Hepatocyte (in vitro differentiated cells): Measurements from ENCODE around the gene CAMK4. TPM values are rescaled to one million over a fixed set of nuclear protein-coding genes. Genes with fewer than 3 reads are reported as not detected.

ENCODE experiments used
- DNase-seq: peaks from one replicate; pipeline ENCODE4 v3.0.0-alpha.2; 2016; ENCODE audit warnings: low spot score
- H2AFZ ChIP-seq: fragments of 200-600 bp; sonication (generic); 2 replicates; pipeline ENCODE4 v1.6.0; 2016; ENCODE audit warnings: antibody characterized with exemption, mild to moderate bottlenecking
- H3K27ac ChIP-seq: fragments of 200-600 bp; sonication (generic); 2 replicates; pipeline ENCODE4 v1.5.1; 2016; ENCODE audit warnings: mild to moderate bottlenecking
- H3K27me3 ChIP-seq: fragments of 200-600 bp; sonication (generic); 2 replicates; pipeline ENCODE4 v1.6.1; 2016
- H3K36me3 ChIP-seq: fragments of 200-600 bp; sonication (generic); replicated peaks from 2 replicates; pipeline ENCODE4 v1.5.1; 2016; ENCODE audit warnings: low read depth; ENCODE audit not compliant: insufficient read depth
- H3K4me1 ChIP-seq: fragments of 200-600 bp; sonication (generic); 2 replicates; pipeline ENCODE4 v1.5.1; 2016; ENCODE audit warnings: mild to moderate bottlenecking, moderate library complexity; ENCODE audit not compliant: insufficient read depth
- H3K4me2 ChIP-seq: fragments of 200-600 bp; sonication (generic); 2 replicates; pipeline ENCODE4 v1.6.0; 2016
- H3K4me3 ChIP-seq: fragments of 200-600 bp; sonication (generic); 2 replicates; pipeline ENCODE4 v1.5.1; 2016; ENCODE audit warnings: mild to moderate bottlenecking
- H3K79me2 ChIP-seq: fragments of 200-600 bp; sonication (generic); 2 replicates; pipeline ENCODE4 v1.6.0; 2017; ENCODE audit warnings: mild to moderate bottlenecking
- H3K9me2 ChIP-seq: fragments of 200-600 bp; sonication (generic); replicated peaks from 2 replicates; pipeline ENCODE4 v1.6.0; 2017; ENCODE audit warnings: mild to moderate bottlenecking; ENCODE audit not compliant: insufficient read depth
- H3K9me3 ChIP-seq: fragments of 200-600 bp; sonication (generic); 2 replicates; pipeline ENCODE4 v1.5.1; 2016; ENCODE audit warnings: low read depth, mild to moderate bottlenecking
- H4K20me1 ChIP-seq: fragments of 200-600 bp; sonication (generic); 2 replicates; pipeline ENCODE4 v1.6.0; 2016; ENCODE audit warnings: mild to moderate bottlenecking; ENCODE audit not compliant: insufficient read depth, poor library complexity, severe bottlenecking
- EZH2 ChIP-seq: fragments of 200-600 bp; sonication (generic); IDR thresholded peaks from 2 replicates; pipeline ENCODE4 v1.6.1; 2016; ENCODE audit warnings: antibody characterized with exemption, mild to moderate bottlenecking, borderline replicate concordance
- EZH2phosphoT487 ChIP-seq: fragments of 200-600 bp; sonication (generic); IDR thresholded peaks from one replicate; pipeline ENCODE4 v1.6.1; 2018; ENCODE audit warnings: antibody characterized with exemption, mild to moderate bottlenecking, low read depth, moderate library complexity; ENCODE audit not compliant: unreplicated experiment, severe bottlenecking
- WGBS: methylation state at CpG from one replicate; pipeline ENCODE4 v1.1.6; 2016; ENCODE audit warnings: low lambda C conversion rate; ENCODE audit errors: missing lambda C conversion rate; 5-methylcytosine and 5-hydroxymethylcytosine counted together
- polyA plus RNA-seq: library from polyadenylated mRNA; unstranded; fragments of >200 nt; fragmentation: Nextera tagmentation; extraction: Ambion mirVana; gene quantifications from 2 replicates; pipeline ENCODE4 v1.2.1, GENCODE V29; 2016
- total RNA-seq: library from RNA; depleted of rRNA; stranded (reverse); fragments of >200 nt; gene quantifications from 2 replicates; pipeline ENCODE4 v1.2.3, GENCODE V29; 2014
- TF ChIP-seq, protein P1 (sequence below): fragments of 200-600 bp; sonication (generic); IDR thresholded peaks from 2 replicates; pipeline ENCODE4 v1.5.1; 2016; ENCODE audit warnings: antibody characterized with exemption, mild to moderate bottlenecking; ENCODE audit not compliant: poor library complexity

Gene CAMK4
- total and polyA plus RNA-seq, 2 experiments from 2014 or later: 1.0 to 3.4 TPM

DNA sequence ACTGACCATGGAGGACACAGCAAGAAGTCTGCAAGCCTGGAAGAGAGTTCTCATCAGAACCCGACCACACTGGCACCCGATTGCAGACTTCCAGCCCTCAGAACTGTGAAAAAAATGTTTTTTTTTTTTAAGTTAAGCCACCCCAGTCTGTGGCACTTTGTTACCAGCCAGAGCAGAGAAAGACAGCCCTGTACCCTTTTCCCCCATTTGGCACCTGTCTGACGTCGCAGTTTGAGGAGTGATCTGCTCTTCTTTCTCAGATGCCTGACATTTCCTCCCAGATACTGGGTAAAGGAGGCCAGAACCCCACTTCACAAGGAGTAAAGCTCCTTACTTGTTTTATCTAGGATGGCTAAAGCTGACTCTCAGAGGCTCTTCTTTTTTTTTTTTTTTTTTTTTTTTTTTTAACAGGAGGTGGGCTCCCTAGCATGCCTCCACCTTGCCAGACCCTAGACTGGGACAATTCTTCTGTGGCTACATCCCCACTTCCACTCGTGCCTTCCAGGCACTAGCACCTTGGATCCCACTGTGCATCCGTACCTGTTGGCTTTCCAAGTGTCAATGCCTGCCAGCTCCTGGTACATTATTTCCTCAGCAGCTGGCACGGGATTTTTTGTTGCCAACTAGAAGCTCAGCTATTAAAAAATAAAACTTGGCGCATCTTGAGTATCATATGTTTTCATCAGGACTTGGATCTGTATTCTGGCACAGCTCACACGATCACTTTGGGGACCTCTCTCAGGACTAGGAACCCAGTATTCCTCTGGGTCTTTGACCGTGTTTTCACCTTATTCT is 14.4 kb downstream of the CAMK4 start:
- H3K9me2 ChIP-seq: no peaks in the 10 kb centered on the region
- peaks cover 7% of the 10 kb centered on the region for H3K27me3 ChIP-seq
- H3K4me3 ChIP-seq: no peak overlapping the region
- H3K9me3 ChIP-seq: no peaks in the 10 kb centered on the region
- no peak for DNase-seq
- H4K20me1 ChIP-seq: no peaks in the 10 kb centered on the region
- 92% methylated on average over 10 of the region's 10 CpGs for WGBS
- TF ChIP-seq, protein P1, sequence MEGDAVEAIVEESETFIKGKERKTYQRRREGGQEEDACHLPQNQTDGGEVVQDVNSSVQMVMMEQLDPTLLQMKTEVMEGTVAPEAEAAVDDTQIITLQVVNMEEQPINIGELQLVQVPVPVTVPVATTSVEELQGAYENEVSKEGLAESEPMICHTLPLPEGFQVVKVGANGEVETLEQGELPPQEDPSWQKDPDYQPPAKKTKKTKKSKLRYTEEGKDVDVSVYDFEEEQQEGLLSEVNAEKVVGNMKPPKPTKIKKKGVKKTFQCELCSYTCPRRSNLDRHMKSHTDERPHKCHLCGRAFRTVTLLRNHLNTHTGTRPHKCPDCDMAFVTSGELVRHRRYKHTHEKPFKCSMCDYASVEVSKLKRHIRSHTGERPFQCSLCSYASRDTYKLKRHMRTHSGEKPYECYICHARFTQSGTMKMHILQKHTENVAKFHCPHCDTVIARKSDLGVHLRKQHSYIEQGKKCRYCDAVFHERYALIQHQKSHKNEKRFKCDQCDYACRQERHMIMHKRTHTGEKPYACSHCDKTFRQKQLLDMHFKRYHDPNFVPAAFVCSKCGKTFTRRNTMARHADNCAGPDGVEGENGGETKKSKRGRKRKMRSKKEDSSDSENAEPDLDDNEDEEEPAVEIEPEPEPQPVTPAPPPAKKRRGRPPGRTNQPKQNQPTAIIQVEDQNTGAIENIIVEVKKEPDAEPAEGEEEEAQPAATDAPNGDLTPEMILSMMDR: no peak
- TF ChIP-seq EZH2: no peak
- no peak overlapping the region for H2AFZ ChIP-seq
- H3K27ac ChIP-seq: no peak overlapping the region
- no peaks in the 10 kb centered on the region for H3K36me3 ChIP-seq
- no peak overlapping the region for H3K4me2 ChIP-seq
- no peaks in the 10 kb centered on the region for H3K79me2 ChIP-seq
- H3K4me1 ChIP-seq: no peaks in the 10 kb centered on the region

DNA sequence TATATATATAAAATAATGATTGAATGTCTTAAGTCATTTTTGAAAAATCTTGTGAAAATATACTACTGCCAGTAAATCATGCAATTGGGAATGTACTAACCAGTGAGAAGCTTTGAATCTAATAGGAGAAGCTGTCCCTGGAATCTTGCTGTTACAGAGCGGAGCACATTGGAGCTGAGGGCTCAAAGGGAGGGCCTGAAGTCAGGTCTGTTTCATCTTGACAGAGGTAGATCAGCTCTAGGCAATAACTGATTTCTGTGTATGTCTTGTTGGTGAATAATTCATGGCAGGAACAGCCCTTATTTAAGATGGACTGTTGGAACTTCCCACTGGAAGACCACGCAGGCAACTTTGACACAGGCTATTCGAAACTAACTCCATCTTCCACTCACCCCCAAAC is 17.5 kb downstream of the CAMK4 start:
- H3K36me3 ChIP-seq: no peaks in the 10 kb centered on the region
- no peak for TF ChIP-seq EZH2phosphoT487
- H3K27me3 ChIP-seq: peaks cover 7% of the 10 kb centered on the region
- H3K9me2 ChIP-seq: no peaks in the 10 kb centered on the region
- no peak overlapping the region for H3K27ac ChIP-seq
- 95% methylated on average over 3 of the region's 3 CpGs for WGBS
- no peak overlapping the region for H2AFZ ChIP-seq
- no peaks in the 10 kb centered on the region for H3K79me2 ChIP-seq
- no peaks in the 10 kb centered on the region for H4K20me1 ChIP-seq
- H3K4me1 ChIP-seq: no peaks in the 10 kb centered on the region
- H3K9me3 ChIP-seq: no peaks in the 10 kb centered on the region
- no peak overlapping the region for H3K4me3 ChIP-seq
- DNase-seq: no peak
- no peak overlapping the region for H3K4me2 ChIP-seq

DNA sequence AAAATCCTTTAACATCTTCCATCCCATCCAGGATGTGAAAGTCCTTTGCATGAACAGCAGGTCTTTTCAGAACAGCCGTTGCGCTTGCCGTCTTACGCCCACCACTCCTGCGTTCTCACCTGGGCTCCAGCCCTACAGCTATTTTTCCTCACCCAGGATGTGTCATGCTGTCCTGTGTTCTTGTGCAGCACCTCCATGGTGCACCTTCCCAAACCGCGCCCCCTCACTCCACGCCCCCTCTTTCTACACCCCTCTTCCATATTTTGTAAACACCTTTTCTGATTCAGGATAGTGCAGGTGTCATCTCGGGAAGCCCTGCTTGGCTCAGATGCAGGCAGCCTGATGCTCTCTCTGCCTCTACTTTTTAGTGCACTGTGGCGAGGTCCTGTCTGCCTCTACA is 18.4 kb downstream of the CAMK4 start:
- WGBS: 85% methylated on average over 10 of the region's 10 CpGs

GRCh38 chr5:111243318-111243717 is 19.1 kb downstream of the CAMK4 start:
- H3K79me2 ChIP-seq: no peaks in the 10 kb centered on the region
- no peak overlapping the region for H3K4me2 ChIP-seq
- no peak overlapping the region for H3K4me3 ChIP-seq
- no peaks in the 10 kb centered on the region for H3K4me1 ChIP-seq
- TF ChIP-seq EZH2phosphoT487 (no peak), EZH2 (no peak)
- TF ChIP-seq, protein P1: no peak
- H3K36me3 ChIP-seq: no peaks in the 10 kb centered on the region
- H3K9me3 ChIP-seq: no peaks in the 10 kb centered on the region
- H3K27me3 ChIP-seq: peaks cover 7% of the 10 kb centered on the region
- H3K27ac ChIP-seq: no peak overlapping the region
- 95% methylated on average over 1 of the region's 1 CpG for WGBS
- H4K20me1 ChIP-seq: no peaks in the 10 kb centered on the region
- no peak overlapping the region for H2AFZ ChIP-seq
- no peaks in the 10 kb centered on the region for H3K9me2 ChIP-seq
- DNase-seq: no peak

More for the DNA sequence above, 18.4 kb downstream of the CAMK4 start:
- H3K27ac ChIP-seq: no peak overlapping the region
- no peak overlapping the region for H3K4me2 ChIP-seq
- H3K79me2 ChIP-seq: no peaks in the 10 kb centered on the region
- H4K20me1 ChIP-seq: no peaks in the 10 kb centered on the region
- H3K27me3 ChIP-seq: peaks cover 7% of the 10 kb centered on the region
- H3K4me1 ChIP-seq: no peaks in the 10 kb centered on the region
- H3K9me3 ChIP-seq: no peaks in the 10 kb centered on the region
- no peak for TF ChIP-seq EZH2phosphoT487
- TF ChIP-seq, protein P1: no peak
- TF ChIP-seq EZH2: no peak
- H3K9me2 ChIP-seq: no peaks in the 10 kb centered on the region
- no peak overlapping the region for H3K4me3 ChIP-seq
- no peaks in the 10 kb centered on the region for H3K36me3 ChIP-seq
- H2AFZ ChIP-seq: no peak overlapping the region
- DNase-seq: no peak
